Inferior parietal cortex (tissue), 1 donor: Measurements from ENCODE around the gene APOL1.
"Not testable (repeated sequence)": the region's sequence is repeated elsewhere in the genome, so short reads cannot be mapped to it uniquely, and the experiment has no call there.

Experiments used
- DNase-seq: peaks from one replicate; pipeline ENCODE4 v3.0.0-alpha.2; 2016; ENCODE audit errors: extremely low spot score

Gene APOL1

GRCh38 chr22:36252754-36253522 lies at the start of gene APOL1:
TSS of gene APOL1 (plus strand) at chr22:36253133. CDS start at chr22:36254956, 1,823 bp downstream.
- DNase-seq, result no peak

GRCh38 chr22:36203441-36203840 lies 49.5 kb upstream of the APOL1 start:
- DNase-seq, result not testable (repeated sequence)

- DNase-seq, result no peak
Measured at GRCh38 chr22:36204001-36204631, 48.8 kb upstream of the APOL1 start.

GRCh38 chr22:36204632-36205015 lies 48.3 kb upstream of the APOL1 start:
- DNase-seq, result no peak

GRCh38 chr22:36205573-36205972 lies 47.4 kb upstream of the APOL1 start:
- DNase-seq, result not testable (repeated sequence)

GRCh38 chr22:36206255-36206654 lies 46.7 kb upstream of the APOL1 start:
- DNase-seq, result no peak

GRCh38 chr22:36208162-36208765 lies 44.7 kb upstream of the APOL1 start:
- DNase-seq, result no peak

- DNase-seq, result no peak
Measured at GRCh38 chr22:36208914-36209313, 44.0 kb upstream of the APOL1 start.

GRCh38 chr22:36209488-36209908 lies 43.4 kb upstream of the APOL1 start:
- not testable (repeated sequence) for DNase-seq

GRCh38 chr22:36210224-36210623 lies 42.7 kb upstream of the APOL1 start:
- DNase-seq, result no peak

- DNase-seq, result no peak
Measured at GRCh38 chr22:36211237-36211861, 41.6 kb upstream of the APOL1 start.

- DNase-seq, result no peak
Measured at GRCh38 chr22:36212901-36213300, 40.0 kb upstream of the APOL1 start.

GRCh38 chr22:36213586-36213985 lies 39.3 kb upstream of the APOL1 start:
- no peak for DNase-seq

GRCh38 chr22:36215981-36216380 lies 37.0 kb upstream of the APOL1 start:
- no peak for DNase-seq

GRCh38 chr22:36218648-36219193 lies 34.2 kb upstream of the APOL1 start:
- no peak for DNase-seq

GRCh38 chr22:36220451-36220921 lies 32.4 kb upstream of the APOL1 start:
- no peak for DNase-seq

GRCh38 chr22:36221799-36222751 lies 30.9 kb upstream of the APOL1 start:
- DNase-seq, result peak; percentile 46

- DNase-seq, result no peak
Measured at GRCh38 chr22:36222887-36223450, 30.0 kb upstream of the APOL1 start.

GRCh38 chr22:36223504-36223903 lies 29.4 kb upstream of the APOL1 start:
- DNase-seq, result no peak

- DNase-seq, result no peak
Measured at GRCh38 chr22:36224245-36224644, 28.7 kb upstream of the APOL1 start.
